Astrocyte of the cerebellum (primary cell): Measurements from ENCODE around the gene PCSK9.

Source experiments
- DNase-seq: peaks from one replicate; pipeline ENCODE4 v3.0.0-alpha.2; 2011; ENCODE audit warnings: low read depth
- H3K4me3 ChIP-seq: 2 replicates; pipeline ENCODE4 v1.5.1; 2011; ENCODE audit warnings: mild to moderate bottlenecking, low read depth, low read length, moderate library complexity
- CTCF ChIP-seq: IDR thresholded peaks from 2 replicates; pipeline ENCODE4 v1.5.1; 2012; ENCODE audit warnings: low read length, low read depth, moderate library complexity, mild to moderate bottlenecking; ENCODE audit errors: missing control alignments
- in situ Hi-C: cut with HindIII; loops from 2 replicates; pipeline ENCODE4 v1.10.0; 2017; ENCODE audit warnings: low sequenced_read_pairs

The PCSK9 gene

GRCh38 chr1:55073187-55073916, 34.0 kb downstream of the PCSK9 start:
- no peak for DNase-seq
- in situ Hi-C loops, result no loop called here
- no peak for TF ChIP-seq CTCF

GRCh38 chr1:55074455-55074854, 35.1 kb downstream of the PCSK9 start:
- no peak overlapping the region for H3K4me3 ChIP-seq
- no peak for TF ChIP-seq CTCF
- in situ Hi-C loops, result no loop called here
- DNase-seq, result no peak

More at GRCh38 chr1:55073187-55073916, 34.0 kb downstream of the PCSK9 start:
- H3K4me3 ChIP-seq, result no peak overlapping the region

GRCh38 chr1:55076356-55076755, 37.0 kb downstream of the PCSK9 start:
- TF ChIP-seq CTCF, result no peak
- in situ Hi-C loops, result no loop called here
- H3K4me3 ChIP-seq, result no peak overlapping the region
- DNase-seq, result peak; percentile 3

GRCh38 chr1:55078470-55078869, 39.1 kb downstream of the PCSK9 start:
- H3K4me3 ChIP-seq, result no peak overlapping the region
- TF ChIP-seq CTCF, result no peak
- no peak for DNase-seq
- in situ Hi-C loops, result no loop called here

- in situ Hi-C loops, result no loop called here
- H3K4me3 ChIP-seq, result no peak overlapping the region
- no peak for TF ChIP-seq CTCF
- DNase-seq, result no peak
These were observed 40.3 kb downstream of the PCSK9 start for GRCh38 chr1:55079651-55080050.

- peak; percentile 43 for DNase-seq
- no peak overlapping the region for H3K4me3 ChIP-seq
- in situ Hi-C loops, result no loop called here
- no peak for TF ChIP-seq CTCF
These were observed 42.0 kb downstream of the PCSK9 start for GRCh38 chr1:55081188-55081904.
